Mesenchymal stem cell (in vitro differentiated cells and primary cell): ENCODE data around the gene UNC13C.

Experiments
- DNase-seq: peaks from one replicate; pipeline ENCODE4 v3.0.0-alpha.2; 2013
- H2AFZ ChIP-seq: one replicate; pipeline ENCODE4 v1.6.1; 2013; ENCODE audit warnings: low read depth, mild to moderate bottlenecking, control low read depth, inconsistent platforms, low read length, moderate library complexity
- H2AK5ac ChIP-seq: 2 replicates; pipeline ENCODE4 v1.6.1; 2013; ENCODE audit warnings: low read length, moderate library complexity, mild to moderate bottlenecking, inconsistent platforms; ENCODE audit not compliant: severe bottlenecking
- H2BK120ac ChIP-seq: one replicate; pipeline ENCODE4 v1.6.1; 2013; ENCODE audit warnings: low read depth, mild to moderate bottlenecking, inconsistent platforms, low read length, moderate library complexity
- H2BK12ac ChIP-seq, 2 experiments: one replicate each; pipeline ENCODE4 v1.6.1; 2013; ENCODE audit warnings: inconsistent platforms in 2 of 2, low read length in 2 of 2, mild to moderate bottlenecking in 2 of 2, moderate library complexity in 2 of 2, control low read depth in 1 of 2
- H2BK15ac ChIP-seq: one replicate; pipeline ENCODE4 v1.6.1; 2013; ENCODE audit warnings: mild to moderate bottlenecking, low read depth, inconsistent platforms; ENCODE audit not compliant: poor library complexity, severe bottlenecking
- H2BK5ac ChIP-seq: 2 replicates; pipeline ENCODE4 v1.6.1; 2013; ENCODE audit warnings: low read depth, mild to moderate bottlenecking, low read length, control low read depth, inconsistent platforms; ENCODE audit not compliant: poor library complexity, severe bottlenecking
- H3K14ac ChIP-seq, 2 experiments: one replicate each; pipeline ENCODE4 v1.6.1; 2013; ENCODE audit warnings: inconsistent platforms in 2 of 2, low read length in 2 of 2, control low read depth in 1 of 2, mild to moderate bottlenecking in 1 of 2, moderate library complexity in 1 of 2
- H3K18ac ChIP-seq, 2 experiments: one replicate each; pipeline ENCODE4 v1.6.1; 2013; ENCODE audit warnings: inconsistent platforms in 2 of 2, low read length in 2 of 2, control low read depth in 1 of 2, low read depth in 1 of 2, mild to moderate bottlenecking in 1 of 2
- H3K23ac ChIP-seq, 2 experiments: one replicate each; pipeline ENCODE4 v1.6.1; 2013; ENCODE audit warnings: inconsistent platforms in 2 of 2, low read length in 2 of 2, mild to moderate bottlenecking in 2 of 2, moderate library complexity in 2 of 2, control low read depth in 1 of 2
- H3K27ac ChIP-seq: 2 replicates; pipeline ENCODE4 v1.5.1; 2013; ENCODE audit warnings: mild to moderate bottlenecking, moderate library complexity, low read length, control low read depth, inconsistent platforms; ENCODE audit not compliant: poor library complexity, severe bottlenecking
- H3K27me3 ChIP-seq, 2 experiments: 2 replicates each; pipeline versions ENCODE4 v1.6.1 to v1.7.0; 2013; ENCODE audit warnings: low read length in 2 of 2, mild to moderate bottlenecking in 2 of 2, moderate library complexity in 2 of 2, control low read depth in 1 of 2, inconsistent platforms in 1 of 2; ENCODE audit not compliant: control insufficient read depth in 1 of 2, insufficient read depth in 1 of 2
- H3K36me3 ChIP-seq, 2 experiments: 2 replicates each; pipeline versions ENCODE4 v1.6.1 to v1.7.0; 2013; ENCODE audit warnings: low read length in 2 of 2, control low read depth in 1 of 2, inconsistent platforms in 1 of 2, low read depth in 1 of 2, mild to moderate bottlenecking in 1 of 2; ENCODE audit not compliant: insufficient read depth in 2 of 2, control insufficient read depth in 1 of 2
- H3K4ac ChIP-seq, 2 experiments: one replicate each; pipeline ENCODE4 v1.6.1; 2013; ENCODE audit warnings: inconsistent platforms in 2 of 2, low read length in 2 of 2, mild to moderate bottlenecking in 2 of 2, moderate library complexity in 2 of 2, control low read depth in 1 of 2, low read depth in 1 of 2
- H3K4me1 ChIP-seq: 2 replicates; pipeline ENCODE4 v1.6.1; 2013; ENCODE audit warnings: low read depth, low read length, control low read depth; ENCODE audit not compliant: control insufficient read depth, insufficient read depth
- H3K4me2 ChIP-seq: 2 replicates; pipeline ENCODE4 v1.6.1; 2013; ENCODE audit warnings: low read length, mild to moderate bottlenecking, inconsistent platforms; ENCODE audit not compliant: poor library complexity, severe bottlenecking
- H3K4me3 ChIP-seq, 2 experiments: 2 replicates each; pipeline versions ENCODE4 v1.5.1 to v1.7.0; 2013; ENCODE audit warnings: low read length in 2 of 2, mild to moderate bottlenecking in 2 of 2, control low read depth in 1 of 2, low read depth in 1 of 2; ENCODE audit not compliant: insufficient read depth in 1 of 2
- H3K79me1 ChIP-seq: replicated peaks from 2 replicates; pipeline ENCODE4 v1.6.1; 2013; ENCODE audit warnings: mild to moderate bottlenecking, control low read depth, low read length, inconsistent platforms; ENCODE audit not compliant: poor library complexity, severe bottlenecking
- H3K9ac ChIP-seq: 2 replicates; pipeline ENCODE4 v1.7.0; 2013; ENCODE audit warnings: mild to moderate bottlenecking, low read length, moderate library complexity
- H3K9me3 ChIP-seq: 2 replicates; pipeline ENCODE4 v1.7.0; 2013; ENCODE audit warnings: mild to moderate bottlenecking, low read length; ENCODE audit not compliant: control insufficient read depth
- H4K8ac ChIP-seq: one replicate; pipeline ENCODE4 v1.6.1; 2013; ENCODE audit warnings: inconsistent platforms, mild to moderate bottlenecking, low read length, moderate library complexity
- H4K91ac ChIP-seq: one replicate; pipeline ENCODE4 v1.6.1; 2013; ENCODE audit warnings: mild to moderate bottlenecking, low read length, inconsistent platforms
- WGBS: methylation state at CpG from one replicate; pipeline ENCODE4 v1.1.7; 2013; ENCODE audit warnings: mixed read lengths; 5-methylcytosine and 5-hydroxymethylcytosine counted together

UNC13C gene

GRCh38 chr15:54518156-54518882 is 540.1 kb downstream of the UNC13C start:
- H4K8ac ChIP-seq, result no peak overlapping the region
- no peaks in the 10 kb centered on the region for H3K36me3 ChIP-seq
- no peak overlapping the region for H3K23ac ChIP-seq
- H3K4ac ChIP-seq, result no peak overlapping the region
- no peak for DNase-seq
- H3K27me3 ChIP-seq, result no peaks in the 10 kb centered on the region
- no peak overlapping the region for H3K14ac ChIP-seq
- H2AFZ ChIP-seq, result no peak overlapping the region
- H3K9me3 ChIP-seq, result peaks cover 2% of the 10 kb centered on the region
- H2BK12ac ChIP-seq, result no peak overlapping the region
- no peak overlapping the region for H3K4me3 ChIP-seq
- no peak overlapping the region for H2BK120ac ChIP-seq
- H2AK5ac ChIP-seq, result no peak overlapping the region
- H4K91ac ChIP-seq, result no peak overlapping the region
- H3K18ac ChIP-seq, result no peak overlapping the region
- no peak overlapping the region for H2BK5ac ChIP-seq
- no peak overlapping the region for H3K9ac ChIP-seq
- H2BK15ac ChIP-seq, result no peak overlapping the region
- WGBS, result 65% methylated on average over 5 of the region's 5 CpGs
- no peak overlapping the region for H3K27ac ChIP-seq
- no peaks in the 10 kb centered on the region for H3K79me1 ChIP-seq
- no peaks in the 10 kb centered on the region for H3K4me1 ChIP-seq
- H3K4me2 ChIP-seq, result no peak overlapping the region

DNA sequence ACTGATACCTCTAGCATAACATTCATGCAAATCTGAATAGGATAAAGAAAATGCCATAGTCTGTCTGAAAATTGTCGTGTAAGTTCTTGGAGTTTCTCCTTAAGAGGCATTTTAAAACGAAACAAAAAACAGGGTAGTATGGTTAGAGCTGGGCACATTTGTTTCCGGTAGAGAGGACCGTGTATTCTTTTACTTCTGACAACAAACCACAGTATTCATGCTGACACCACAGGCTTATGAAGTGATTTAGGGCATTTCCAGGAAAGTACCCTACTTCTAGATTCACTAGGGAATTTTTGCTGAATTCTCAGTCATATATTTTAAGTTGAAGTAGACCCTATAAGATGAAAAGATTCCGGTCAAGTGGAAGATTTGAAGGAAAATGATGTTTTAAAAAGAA is 541.3 kb downstream of the UNC13C start:
- Histone ChIP-seq H3K9me3 (peaks cover 2% of the 10 kb centered on the region), H2BK5ac (no peak overlapping the region), H3K4me2 (no peak overlapping the region), H3K27me3 (no peaks in the 10 kb centered on the region), H3K9ac (no peak overlapping the region), H3K27ac (no peak overlapping the region), H3K79me1 (no peaks in the 10 kb centered on the region), H2BK15ac (no peak overlapping the region), H4K8ac (no peak overlapping the region), H3K36me3 (no peaks in the 10 kb centered on the region), H2AFZ (no peak overlapping the region), H4K91ac (no peak overlapping the region), H3K4me3 (no peak overlapping the region), H3K14ac (no peak overlapping the region), H2BK120ac (no peak overlapping the region), H2BK12ac (no peak overlapping the region), H3K23ac (no peak overlapping the region), H3K18ac (no peak overlapping the region), H2AK5ac (no peak overlapping the region), H3K4ac (no peak overlapping the region), H3K4me1 (no peaks in the 10 kb centered on the region)
- 80% methylated on average over 2 of the region's 5 CpGs for WGBS
- no peak for DNase-seq

GRCh38 chr15:54520616-54521015 is 542.4 kb downstream of the UNC13C start:
- H3K18ac ChIP-seq, result no peak overlapping the region
- H2BK15ac ChIP-seq, result no peak overlapping the region
- no peak overlapping the region for H2AK5ac ChIP-seq
- H2BK120ac ChIP-seq, result no peak overlapping the region
- no peak overlapping the region for H3K9ac ChIP-seq
- no peak for DNase-seq
- no peak overlapping the region for H3K4ac ChIP-seq
- no peaks in the 10 kb centered on the region for H3K36me3 ChIP-seq
- no peaks in the 10 kb centered on the region for H3K79me1 ChIP-seq
- H4K8ac ChIP-seq, result no peak overlapping the region
- H3K14ac ChIP-seq, result no peak overlapping the region
- H2AFZ ChIP-seq, result no peak overlapping the region
- H3K4me2 ChIP-seq, result no peak overlapping the region
- H3K9me3 ChIP-seq, result peaks cover 2% of the 10 kb centered on the region
- no peaks in the 10 kb centered on the region for H3K4me1 ChIP-seq
- H4K91ac ChIP-seq, result no peak overlapping the region
- WGBS, result 32% methylated on average over 1 of the region's 1 CpG
- H2BK12ac ChIP-seq, result no peak overlapping the region
- no peak overlapping the region for H2BK5ac ChIP-seq
- H3K4me3 ChIP-seq, result no peak overlapping the region
- no peak overlapping the region for H3K23ac ChIP-seq
- no peak overlapping the region for H3K27ac ChIP-seq
- H3K27me3 ChIP-seq, result no peaks in the 10 kb centered on the region

- no peaks in the 10 kb centered on the region for H3K79me1 ChIP-seq
- H4K91ac ChIP-seq, result no peak overlapping the region
- no peak overlapping the region for H2AK5ac ChIP-seq
- no peaks in the 10 kb centered on the region for H3K36me3 ChIP-seq
- H3K9me3 ChIP-seq, result peaks cover 2% of the 10 kb centered on the region
- H2BK15ac ChIP-seq, result no peak overlapping the region
- no peak for DNase-seq
- H2BK5ac ChIP-seq, result no peak overlapping the region
- no peak overlapping the region for H3K18ac ChIP-seq
- no peak overlapping the region for H2AFZ ChIP-seq
- H3K9ac ChIP-seq, result no peak overlapping the region
- H3K4ac ChIP-seq, result no peak overlapping the region
- no CpG with 5 or more reads among the region's 2 CpGs for WGBS
- no peak overlapping the region for H3K14ac ChIP-seq
- no peaks in the 10 kb centered on the region for H3K4me1 ChIP-seq
- H3K4me3 ChIP-seq, result no peak overlapping the region
- no peak overlapping the region for H4K8ac ChIP-seq
- H3K27ac ChIP-seq, result no peak overlapping the region
- H2BK120ac ChIP-seq, result no peak overlapping the region
- H2BK12ac ChIP-seq, result no peak overlapping the region
- H3K27me3 ChIP-seq, result no peaks in the 10 kb centered on the region
- H3K23ac ChIP-seq, result no peak overlapping the region
- H3K4me2 ChIP-seq, result no peak overlapping the region
These were observed 543.0 kb downstream of the UNC13C start for GRCh38 chr15:54521206-54521605.
